BJ (cell line): ENCODE results near the gene RELT. TPM values are rescaled to one million over a fixed set of nuclear protein-coding genes. Genes with fewer than 3 reads are reported as not detected.

Experiments
- CTCF ChIA-PET: fragments of 350-600 bp; formaldehyde crosslinking; extraction: SDS; loops from one replicate; lab custom pipeline; 2021; ENCODE audit warnings: antibody characterized with exemption, inconsistent platforms; lab: Yijun Ruan, JAX
- POLR2A ChIA-PET: fragments of 300-600 bp; sonication (Branson Sonifier 250); formaldehyde crosslinking; extraction: SDS; loops from one replicate; lab custom pipeline; 2021; ENCODE audit warnings: antibody characterized with exemption; lab: Charles Lee
- DNase-seq: peaks from one replicate; pipeline ENCODE4 v3.0.0-alpha.2; 2011; ENCODE audit warnings: low read depth
- H3K27me3 ChIP-seq: 2 replicates; pipeline ENCODE4 v1.6.0; 2011; ENCODE audit warnings: low read length; ENCODE audit not compliant: control insufficient read depth, insufficient read depth
- H3K36me3 ChIP-seq: 2 replicates; pipeline ENCODE4 v1.5.1; 2011; ENCODE audit warnings: low read length; ENCODE audit not compliant: control insufficient read depth, insufficient read depth
- H3K4me3 ChIP-seq: 2 replicates; pipeline ENCODE4 v1.5.1; 2011; ENCODE audit warnings: low read depth, mild to moderate bottlenecking, control low read depth, low read length
- CTCF ChIP-seq: IDR thresholded peaks from 2 replicates; pipeline ENCODE4 v1.5.1; 2011; ENCODE audit warnings: low read depth, mild to moderate bottlenecking, control low read depth, inconsistent platforms, low read length, moderate library complexity; ENCODE audit not compliant: insufficient read depth
- polyA plus RNA-seq: library from polyadenylated mRNA; depleted of rRNA; stranded (reverse); fragments of >200 nt; gene quantifications from 2 replicates; pipeline ENCODE4 v1.2.3, GENCODE V29; 2011

Gene RELT
- polyA plus RNA-seq, 1 experiment, result 3.7 TPM

GRCh38 chr11:73331138-73331916, 44.9 kb upstream of the RELT start:
- H3K27me3 ChIP-seq, result no peaks in the 10 kb centered on the region
- ChIA-PET POLR2A (no interaction called here), CTCF (interaction anchor here (1.2 to 3.2 kb wide), 6 partner anchors 10 to 490 kb away, joined by 3 to 32 read pairs (median 4); partner anchors contain the start of gene ARHGEF17)
- peaks cover 9% of the 10 kb centered on the region for H3K36me3 ChIP-seq
- TF ChIP-seq CTCF, result no peak
- DNase-seq, result no peak
- no peak overlapping the region for H3K4me3 ChIP-seq

GRCh38 chr11:73333173-73333572, 43.0 kb upstream of the RELT start:
- no peaks in the 10 kb centered on the region for H3K27me3 ChIP-seq
- no peak for DNase-seq
- no peak for TF ChIP-seq CTCF
- CTCF ChIA-PET, result interaction anchor here (0.6 to 11.0 kb wide), 6 partner anchors 9 to 1241 kb away, joined by 3 to 259 read pairs (median 94); partner anchors contain the start of gene ARHGEF17
- POLR2A ChIA-PET, result no interaction called here
- peaks cover 6% of the 10 kb centered on the region for H3K36me3 ChIP-seq
- H3K4me3 ChIP-seq, result no peak overlapping the region

- H3K36me3 ChIP-seq, result peaks cover 6% of the 10 kb centered on the region
- POLR2A ChIA-PET, result interaction anchor here (1.5 kb wide), 1 partner anchor 19 kb away, joined by 19 read pairs; no protein-coding TSS in a partner anchor
- CTCF ChIA-PET, result interaction anchor here (0.6 to 11.0 kb wide), 10 partner anchors 10 to 1240 kb away, joined by 3 to 259 read pairs (median 14); partner anchors contain the start of gene ARHGEF17
- no peaks in the 10 kb centered on the region for H3K27me3 ChIP-seq
- H3K4me3 ChIP-seq, result no peak overlapping the region
- DNase-seq, result no peak
- no peak for TF ChIP-seq CTCF
These were observed 42.4 kb upstream of the RELT start for GRCh38 chr11:73333640-73334383.

- ChIA-PET POLR2A (interaction anchor here (0.5 to 1.5 kb wide), 4 partner anchors 20 to 35 kb away, joined by 3 to 19 read pairs (median 14); no protein-coding TSS in a partner anchor), CTCF (interaction anchor here (0.8 to 11.0 kb wide), 16 partner anchors 10 to 326 kb away, joined by 3 to 259 read pairs (median 8); partner anchors contain the start of gene ARHGEF17)
- Histone ChIP-seq H3K36me3 (peaks cover 6% of the 10 kb centered on the region), H3K4me3 (no peak overlapping the region), H3K27me3 (no peaks in the 10 kb centered on the region)
- DNase-seq, result no peak
- no peak for TF ChIP-seq CTCF
These were observed 41.6 kb upstream of the RELT start for GRCh38 chr11:73334384-73335203.
